ENCODE data around the gene MFSD8.
A peak's percentile ranks its signal among the peaks of the same experiment; 100 is the strongest.

The MFSD8 gene

GRCh38 chr4:127896528-127896927, 68.4 kb downstream of the MFSD8 start:
- no peak overlapping the region for H3K4me3 ChIP-seq (ENCODE audit: low read depth, low read length)
- TF ChIP-seq, protein P1, sequence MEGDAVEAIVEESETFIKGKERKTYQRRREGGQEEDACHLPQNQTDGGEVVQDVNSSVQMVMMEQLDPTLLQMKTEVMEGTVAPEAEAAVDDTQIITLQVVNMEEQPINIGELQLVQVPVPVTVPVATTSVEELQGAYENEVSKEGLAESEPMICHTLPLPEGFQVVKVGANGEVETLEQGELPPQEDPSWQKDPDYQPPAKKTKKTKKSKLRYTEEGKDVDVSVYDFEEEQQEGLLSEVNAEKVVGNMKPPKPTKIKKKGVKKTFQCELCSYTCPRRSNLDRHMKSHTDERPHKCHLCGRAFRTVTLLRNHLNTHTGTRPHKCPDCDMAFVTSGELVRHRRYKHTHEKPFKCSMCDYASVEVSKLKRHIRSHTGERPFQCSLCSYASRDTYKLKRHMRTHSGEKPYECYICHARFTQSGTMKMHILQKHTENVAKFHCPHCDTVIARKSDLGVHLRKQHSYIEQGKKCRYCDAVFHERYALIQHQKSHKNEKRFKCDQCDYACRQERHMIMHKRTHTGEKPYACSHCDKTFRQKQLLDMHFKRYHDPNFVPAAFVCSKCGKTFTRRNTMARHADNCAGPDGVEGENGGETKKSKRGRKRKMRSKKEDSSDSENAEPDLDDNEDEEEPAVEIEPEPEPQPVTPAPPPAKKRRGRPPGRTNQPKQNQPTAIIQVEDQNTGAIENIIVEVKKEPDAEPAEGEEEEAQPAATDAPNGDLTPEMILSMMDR (IDR thresholded peaks at IDR 0.05; ENCODE audit: borderline replicate concordance, insufficient read depth, low read depth, low read length) = no peak

GRCh38 chr4:127896069-127896468, 68.9 kb downstream of the MFSD8 start:
- TF ChIP-seq, protein P1 (IDR thresholded peaks at IDR 0.05; ENCODE audit: borderline replicate concordance, insufficient read depth, low read depth, low read length) = no peak
- no peak overlapping the region for H3K4me3 ChIP-seq (ENCODE audit: low read depth, low read length)

GRCh38 chr4:127889903-127890302, 75.1 kb downstream of the MFSD8 start:
- TF ChIP-seq, protein P1 (IDR thresholded peaks at IDR 0.05; ENCODE audit: borderline replicate concordance, insufficient read depth, low read depth, low read length) = no peak
- no peak overlapping the region for H3K4me3 ChIP-seq (ENCODE audit: low read depth, low read length)

DNA sequence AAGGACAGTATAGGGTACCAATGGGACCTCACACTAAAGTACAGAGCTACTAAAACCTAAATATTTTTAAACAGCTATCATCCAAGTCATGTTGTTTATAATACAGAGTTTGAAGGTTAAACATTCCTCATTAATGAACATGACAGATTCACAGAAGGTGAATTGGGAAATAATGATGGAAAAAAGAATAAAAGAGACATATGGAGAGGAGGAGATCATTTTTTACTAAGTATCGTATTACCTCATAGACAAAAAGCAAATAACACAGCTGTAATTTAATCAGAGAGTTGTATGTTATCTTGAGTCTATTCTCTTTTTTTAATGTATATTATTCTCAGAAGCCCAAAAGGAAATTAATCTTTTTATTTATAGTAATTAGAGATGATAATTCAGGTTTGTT, 76.4 kb downstream of the MFSD8 start:
- TF ChIP-seq, protein P1 (IDR thresholded peaks at IDR 0.05; ENCODE audit: borderline replicate concordance, insufficient read depth, low read depth, low read length) = no peak
- no peak overlapping the region for H3K4me3 ChIP-seq (ENCODE audit: low read depth, low read length)

- TF ChIP-seq, protein P1 (IDR thresholded peaks at IDR 0.05; ENCODE audit: borderline replicate concordance, insufficient read depth, low read depth, low read length) = no peak
- peak overlapping the region; percentile 99 for H3K4me3 ChIP-seq (ENCODE audit: low read depth, low read length)
These were observed 83.5 kb downstream of the MFSD8 start for GRCh38 chr4:127881563-127881864.

GRCh38 chr4:127880763-127881562, 84.0 kb downstream of the MFSD8 start, which contains the start of gene PLK4:
Gene PLK4 (plus strand): TSS chr4:127880893. CDS start chr4:127881135, 242 bp downstream.
- H3K4me3 ChIP-seq (ENCODE audit: low read depth, low read length) = peak within 1 kb of the TSS; percentile 99
- TF ChIP-seq, protein P1 (IDR thresholded peaks at IDR 0.05; ENCODE audit: borderline replicate concordance, insufficient read depth, low read depth, low read length) = no peak

GRCh38 chr4:127875791-127876190, 89.2 kb downstream of the MFSD8 start:
- no peak overlapping the region for H3K4me3 ChIP-seq (ENCODE audit: low read depth, low read length)
- TF ChIP-seq, protein P1 (IDR thresholded peaks at IDR 0.05; ENCODE audit: borderline replicate concordance, insufficient read depth, low read depth, low read length) = no peak

All from GM12875 (cell line).